T-helper 9 cell (primary cell): ENCODE results near the gene C2orf69.
A peak's percentile ranks its signal among the peaks of the same experiment; 100 is the strongest.
"Not testable (repeated sequence)": the region's sequence is repeated elsewhere in the genome, so short reads cannot be mapped to it uniquely, and the experiment has no call there.

Experiments
- DNase-seq: peaks from one replicate; pipeline ENCODE4 v3.0.0-alpha.2; 2020
- total RNA-seq, 2 donors: gene quantifications; one replicate each; lab custom pipeline; 2026; lab: John Stamatoyannopoulos, UW

C2orf69 gene
- total RNA-seq = 35.0 to 43.4 reads per million in 2 donors

GRCh38 chr2:199911052-199911876 is at the start of gene C2orf69:
Gene C2orf69, plus strand, starts transcription at chr2:199911293. Its CDS starts 146 bp downstream, at chr2:199911439.
- peak; percentile 87 for DNase-seq

- no peak for DNase-seq
Measured at GRCh38 chr2:199862788-199863187, 48.3 kb upstream of the C2orf69 start.

- DNase-seq = no peak
Measured at GRCh38 chr2:199865905-199866304, 45.2 kb upstream of the C2orf69 start.

GRCh38 chr2:199868431-199869226 is 42.5 kb upstream of the C2orf69 start:
- DNase-seq = no peak

- no peak for DNase-seq
Measured at GRCh38 chr2:199869227-199869541, 41.9 kb upstream of the C2orf69 start.

- no peak for DNase-seq
Measured at GRCh38 chr2:199869653-199870052, 41.4 kb upstream of the C2orf69 start.

GRCh38 chr2:199870581-199870980 is 40.5 kb upstream of the C2orf69 start:
- DNase-seq = no peak

- DNase-seq = no peak
Measured at GRCh38 chr2:199874209-199874608, 36.9 kb upstream of the C2orf69 start.

GRCh38 chr2:199875400-199875799 is 35.7 kb upstream of the C2orf69 start:
- no peak for DNase-seq

GRCh38 chr2:199882667-199883066 is 28.4 kb upstream of the C2orf69 start:
- DNase-seq = no peak

GRCh38 chr2:199883474-199884212 is 27.4 kb upstream of the C2orf69 start:
- no peak for DNase-seq

GRCh38 chr2:199895406-199895805 is 15.7 kb upstream of the C2orf69 start:
- DNase-seq = no peak

GRCh38 chr2:199896617-199897016 is 14.5 kb upstream of the C2orf69 start:
- no peak for DNase-seq

GRCh38 chr2:199901942-199902341 is 9.2 kb upstream of the C2orf69 start:
- no peak for DNase-seq

GRCh38 chr2:199902486-199903110 is 8.5 kb upstream of the C2orf69 start:
- no peak for DNase-seq

- no peak for DNase-seq
Measured at GRCh38 chr2:199903111-199903510, 8.0 kb upstream of the C2orf69 start.

GRCh38 chr2:199907008-199907714 is 3.9 kb upstream of the C2orf69 start:
- DNase-seq = no peak

- DNase-seq = no peak
Measured at GRCh38 chr2:199910338-199911051, 598 bp upstream of the C2orf69 start.

GRCh38 chr2:199911877-199912161 is 726 bp downstream of the C2orf69 start:
- DNase-seq = no peak

- not testable (repeated sequence) for DNase-seq
Measured at GRCh38 chr2:199912553-199913114, 1.5 kb downstream of the C2orf69 start.

GRCh38 chr2:199914372-199914958 is 3.4 kb downstream of the C2orf69 start:
- no peak for DNase-seq
